K562 (cell line): ENCODE results near the gene ICA1.

ENCODE experiments used
- MAZ ChIP-seq, 2 experiments: fragments of 450-650 bp in 1 of 2; sonication (generic) in 1 of 2; formaldehyde crosslinking; IDR thresholded peaks in 1 of 2; conservative IDR thresholded peaks in 1 of 2; 2 replicates each; pipeline versions ENCODE4 v1.4.0 to v1.5.0; 2020; ENCODE audit warnings: mild to moderate bottlenecking in 1 of 2, missing genetic modification reagents in 1 of 2
- RFX5 ChIP-seq: IDR thresholded peaks from 2 replicates; pipeline ENCODE4 v1.6.1; 2011; ENCODE audit warnings: low read depth, mild to moderate bottlenecking, improper control_type of control experiment, low read length

- TF ChIP-seq RFX5 (no peak), MAZ (CRISPR knock-in tag; conservative IDR thresholded peaks at IDR 0.05 in 1 of 2, IDR thresholded peaks at IDR 0.05 in 1 of 2) (no peak)
These were observed 60.0 kb downstream of the ICA1 start for GRCh38 chr7:8201846-8202441.
